ENCODE results near the gene TLE3.

DNA sequence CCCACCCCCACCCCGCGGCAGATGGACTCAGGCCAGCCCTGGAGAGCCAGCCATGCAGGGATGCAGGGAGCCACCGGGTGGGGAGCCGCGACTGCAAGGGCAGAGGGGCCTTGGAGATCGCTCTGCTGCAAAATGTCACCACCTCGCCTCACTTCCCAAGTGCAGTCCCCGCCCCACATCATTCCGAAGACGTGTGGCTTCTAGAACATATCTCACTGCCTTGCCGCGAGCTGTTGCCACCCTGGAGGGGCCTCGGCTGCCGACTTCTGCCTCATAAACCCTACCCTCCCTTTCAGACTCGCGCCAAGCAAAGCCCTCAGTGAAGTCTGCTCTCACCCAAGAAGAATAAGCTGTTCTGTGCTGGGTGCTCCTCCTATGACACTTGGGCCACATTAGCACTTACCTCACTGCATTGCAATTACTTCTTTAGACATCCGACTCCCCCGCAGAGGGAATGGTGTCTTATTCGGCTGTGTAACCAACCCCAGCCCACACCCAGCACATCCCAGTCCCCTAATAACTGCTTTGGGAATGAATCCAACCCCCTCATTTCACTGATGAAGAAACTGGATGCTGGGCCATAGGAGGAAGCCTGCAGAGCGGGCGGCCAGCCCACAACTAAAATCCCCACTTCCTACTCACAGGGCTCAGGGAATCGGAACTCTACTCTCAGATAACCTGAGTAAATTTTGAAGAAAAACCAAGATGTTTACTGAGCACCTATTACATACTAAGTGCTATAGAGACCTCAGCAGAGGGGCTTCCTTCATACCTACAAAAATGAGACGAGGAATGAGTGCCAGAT lies 8.6 kb downstream of the TLE3 start:
- TF ChIP-seq, protein P1, sequence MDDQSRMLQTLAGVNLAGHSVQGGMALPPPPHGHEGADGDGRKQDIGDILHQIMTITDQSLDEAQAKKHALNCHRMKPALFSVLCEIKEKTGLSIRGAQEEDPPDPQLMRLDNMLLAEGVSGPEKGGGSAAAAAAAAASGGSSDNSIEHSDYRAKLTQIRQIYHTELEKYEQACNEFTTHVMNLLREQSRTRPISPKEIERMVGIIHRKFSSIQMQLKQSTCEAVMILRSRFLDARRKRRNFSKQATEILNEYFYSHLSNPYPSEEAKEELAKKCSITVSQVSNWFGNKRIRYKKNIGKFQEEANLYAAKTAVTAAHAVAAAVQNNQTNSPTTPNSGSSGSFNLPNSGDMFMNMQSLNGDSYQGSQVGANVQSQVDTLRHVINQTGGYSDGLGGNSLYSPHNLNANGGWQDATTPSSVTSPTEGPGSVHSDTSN (IDR thresholded peaks at IDR 0.05): no peak
- TF ChIP-seq BHLHE40 (IDR thresholded peaks at IDR 0.05; ENCODE audit: low read depth, low read length) (no peak), NR3C1 (IDR thresholded peaks at IDR 0.05) (no peak), ZFP36 (IDR thresholded peaks at IDR 0.05; ENCODE audit: borderline replicate concordance, partially characterized antibody) (no peak), EP300 (IDR thresholded peaks at IDR 0.05) (no peak), ESRRA (IDR thresholded peaks at IDR 0.05; ENCODE audit: borderline replicate concordance, low read length) (no peak), CHD2 (IDR thresholded peaks at IDR 0.05; ENCODE audit: low read length, partially characterized antibody) (no peak)
- TF ChIP-seq, protein P2, sequence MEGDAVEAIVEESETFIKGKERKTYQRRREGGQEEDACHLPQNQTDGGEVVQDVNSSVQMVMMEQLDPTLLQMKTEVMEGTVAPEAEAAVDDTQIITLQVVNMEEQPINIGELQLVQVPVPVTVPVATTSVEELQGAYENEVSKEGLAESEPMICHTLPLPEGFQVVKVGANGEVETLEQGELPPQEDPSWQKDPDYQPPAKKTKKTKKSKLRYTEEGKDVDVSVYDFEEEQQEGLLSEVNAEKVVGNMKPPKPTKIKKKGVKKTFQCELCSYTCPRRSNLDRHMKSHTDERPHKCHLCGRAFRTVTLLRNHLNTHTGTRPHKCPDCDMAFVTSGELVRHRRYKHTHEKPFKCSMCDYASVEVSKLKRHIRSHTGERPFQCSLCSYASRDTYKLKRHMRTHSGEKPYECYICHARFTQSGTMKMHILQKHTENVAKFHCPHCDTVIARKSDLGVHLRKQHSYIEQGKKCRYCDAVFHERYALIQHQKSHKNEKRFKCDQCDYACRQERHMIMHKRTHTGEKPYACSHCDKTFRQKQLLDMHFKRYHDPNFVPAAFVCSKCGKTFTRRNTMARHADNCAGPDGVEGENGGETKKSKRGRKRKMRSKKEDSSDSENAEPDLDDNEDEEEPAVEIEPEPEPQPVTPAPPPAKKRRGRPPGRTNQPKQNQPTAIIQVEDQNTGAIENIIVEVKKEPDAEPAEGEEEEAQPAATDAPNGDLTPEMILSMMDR (IDR thresholded peaks at IDR 0.05): no peak
- TF ChIP-seq, protein P3, sequence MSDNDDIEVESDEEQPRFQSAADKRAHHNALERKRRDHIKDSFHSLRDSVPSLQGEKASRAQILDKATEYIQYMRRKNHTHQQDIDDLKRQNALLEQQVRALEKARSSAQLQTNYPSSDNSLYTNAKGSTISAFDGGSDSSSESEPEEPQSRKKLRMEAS (IDR thresholded peaks at IDR 0.05): no peak
- TF ChIP-seq, protein P4, sequence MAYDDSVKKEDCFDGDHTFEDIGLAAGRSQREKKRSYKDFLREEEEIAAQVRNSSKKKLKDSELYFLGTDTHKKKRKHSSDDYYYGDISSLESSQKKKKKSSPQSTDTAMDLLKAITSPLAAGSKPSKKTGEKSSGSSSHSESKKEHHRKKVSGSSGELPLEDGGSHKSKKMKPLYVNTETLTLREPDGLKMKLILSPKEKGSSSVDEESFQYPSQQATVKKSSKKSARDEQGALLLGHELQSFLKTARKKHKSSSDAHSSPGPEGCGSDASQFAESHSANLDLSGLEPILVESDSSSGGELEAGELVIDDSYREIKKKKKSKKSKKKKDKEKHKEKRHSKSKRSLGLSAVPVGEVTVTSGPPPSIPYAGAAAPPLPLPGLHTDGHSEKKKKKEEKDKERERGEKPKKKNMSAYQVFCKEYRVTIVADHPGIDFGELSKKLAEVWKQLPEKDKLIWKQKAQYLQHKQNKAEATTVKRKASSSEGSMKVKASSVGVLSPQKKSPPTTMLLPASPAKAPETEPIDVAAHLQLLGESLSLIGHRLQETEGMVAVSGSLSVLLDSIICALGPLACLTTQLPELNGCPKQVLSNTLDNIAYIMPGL (CRISPR knock-in tag; IDR thresholded peaks at IDR 0.05; ENCODE audit: borderline replicate concordance): no peak
- TF ChIP-seq, protein P5, sequence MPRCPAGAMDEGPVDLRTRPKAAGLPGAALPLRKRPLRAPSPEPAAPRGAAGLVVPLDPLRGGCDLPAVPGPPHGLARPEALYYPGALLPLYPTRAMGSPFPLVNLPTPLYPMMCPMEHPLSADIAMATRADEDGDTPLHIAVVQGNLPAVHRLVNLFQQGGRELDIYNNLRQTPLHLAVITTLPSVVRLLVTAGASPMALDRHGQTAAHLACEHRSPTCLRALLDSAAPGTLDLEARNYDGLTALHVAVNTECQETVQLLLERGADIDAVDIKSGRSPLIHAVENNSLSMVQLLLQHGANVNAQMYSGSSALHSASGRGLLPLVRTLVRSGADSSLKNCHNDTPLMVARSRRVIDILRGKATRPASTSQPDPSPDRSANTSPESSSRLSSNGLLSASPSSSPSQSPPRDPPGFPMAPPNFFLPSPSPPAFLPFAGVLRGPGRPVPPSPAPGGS (IDR thresholded peaks at IDR 0.05): no peak

All from A549 (cell line).